ENCODE data around the gene XPOT. TPM values are rescaled to one million over a fixed set of nuclear protein-coding genes. Genes with fewer than 3 reads are reported as not detected.

XPOT gene
- polyA plus RNA-seq, 1 donor, result 37.6 TPM

GRCh38 chr12:64470495-64470894 lies 66.3 kb downstream of the XPOT start:
- DNase-seq, result no peak

- DNase-seq, result no peak
Measured at GRCh38 chr12:64473176-64473575, 69.0 kb downstream of the XPOT start.

GRCh38 chr12:64475518-64475917 lies 71.3 kb downstream of the XPOT start:
- DNase-seq, result no peak

- DNase-seq, result no peak
Measured at GRCh38 chr12:64476844-64477243, 72.7 kb downstream of the XPOT start.

- DNase-seq, result no peak
Measured at GRCh38 chr12:64478661-64479060, 74.5 kb downstream of the XPOT start.

GRCh38 chr12:64480148-64480547 lies 76.0 kb downstream of the XPOT start:
- no peak for DNase-seq

- no peak for DNase-seq
Measured at GRCh38 chr12:64486657-64487056, 82.5 kb downstream of the XPOT start.

- DNase-seq, result no peak
Measured at GRCh38 chr12:64491718-64492117, 87.5 kb downstream of the XPOT start.

GRCh38 chr12:64493513-64493912 lies 89.3 kb downstream of the XPOT start:
- DNase-seq, result no peak

- DNase-seq, result no peak
Measured at GRCh38 chr12:64494998-64495729, 91.0 kb downstream of the XPOT start.

GRCh38 chr12:64496839-64497400 lies 92.7 kb downstream of the XPOT start:
- DNase-seq, result no peak

GRCh38 chr12:64497484-64497883 lies 93.3 kb downstream of the XPOT start:
- DNase-seq, result no peak

GRCh38 chr12:64497903-64498302 lies 93.7 kb downstream of the XPOT start:
- no peak for DNase-seq

GRCh38 chr12:64500394-64500793 lies 96.2 kb downstream of the XPOT start:
- no peak for DNase-seq

Other genes with a start within 250 kb of the XPOT start
- gene KICS2, start 182.1 kb upstream of the XPOT start, polyA plus RNA-seq (ENCODE audit: insufficient read length), result 3.6 TPM
- 2.7 TPM for gene C12orf56, start 13.6 kb upstream of the XPOT start, polyA plus RNA-seq (ENCODE audit: insufficient read length)
- 16.8 TPM for gene TBK1, start 47.7 kb downstream of the XPOT start, polyA plus RNA-seq (ENCODE audit: insufficient read length)
- 70.8 TPM for gene RASSF3, start 206.1 kb downstream of the XPOT start, polyA plus RNA-seq (ENCODE audit: insufficient read length)